Measurements from ENCODE around the gene NUMB.

The NUMB gene

GRCh38 chr14:73245480-73246325 is 212.6 kb downstream of the NUMB start:
- no peak for DNase-seq (ENCODE audit: low read depth, low spot score)

GRCh38 chr14:73244541-73245290 is 213.6 kb downstream of the NUMB start:
- no peak for DNase-seq (ENCODE audit: low read depth, low spot score)

GRCh38 chr14:73243748-73244147 is 214.6 kb downstream of the NUMB start:
- no peak for DNase-seq (ENCODE audit: low read depth, low spot score)

- DNase-seq (ENCODE audit: low read depth, low spot score), result no peak
These were observed 215.0 kb downstream of the NUMB start for GRCh38 chr14:73243341-73243740.

- no peak for DNase-seq (ENCODE audit: low read depth, low spot score)
These were observed 215.9 kb downstream of the NUMB start for GRCh38 chr14:73242357-73242901.

- no peak for DNase-seq (ENCODE audit: low read depth, low spot score)
These were observed 216.7 kb downstream of the NUMB start for GRCh38 chr14:73241481-73242165.

GRCh38 chr14:73240816-73241480 is 217.4 kb downstream of the NUMB start:
- DNase-seq (ENCODE audit: low read depth, low spot score), result no peak

GRCh38 chr14:73239393-73240241 is 218.7 kb downstream of the NUMB start:
- DNase-seq (ENCODE audit: low read depth, low spot score), result no peak

GRCh38 chr14:73238941-73239340 is 219.4 kb downstream of the NUMB start:
- DNase-seq (ENCODE audit: low read depth, low spot score), result no peak

- no peak for DNase-seq (ENCODE audit: low read depth, low spot score)
These were observed 219.9 kb downstream of the NUMB start for GRCh38 chr14:73238424-73238852.

GRCh38 chr14:73237786-73238423 is 220.4 kb downstream of the NUMB start:
- no peak for DNase-seq (ENCODE audit: low read depth, low spot score)

- DNase-seq (ENCODE audit: low read depth, low spot score), result no peak
These were observed 221.0 kb downstream of the NUMB start, which contains the start of gene PAPLN for GRCh38 chr14:73237219-73237785. Gene PAPLN, plus strand, starts transcription at chr14:73237506. Its CDS starts 2,273 bp downstream, at chr14:73239779.

- DNase-seq (ENCODE audit: low read depth, low spot score), result no peak
These were observed 221.6 kb downstream of the NUMB start for GRCh38 chr14:73236752-73237218.

GRCh38 chr14:73236157-73236556 is 222.2 kb downstream of the NUMB start:
- no peak for DNase-seq (ENCODE audit: low read depth, low spot score)

GRCh38 chr14:73235531-73236155 is 222.7 kb downstream of the NUMB start:
- no peak for DNase-seq (ENCODE audit: low read depth, low spot score)

- no peak for DNase-seq (ENCODE audit: low read depth, low spot score)
These were observed 223.6 kb downstream of the NUMB start for GRCh38 chr14:73234586-73235394.

- no peak for DNase-seq (ENCODE audit: low read depth, low spot score)
These were observed 224.3 kb downstream of the NUMB start for GRCh38 chr14:73234029-73234428.

- DNase-seq (ENCODE audit: low read depth, low spot score), result no peak
These were observed 224.8 kb downstream of the NUMB start for GRCh38 chr14:73233564-73233963.

All from activated CD4-positive, CD25-positive, alpha-beta regulatory T cell treated with anti-CD3 and anti-CD28 coated beads, Interleukin-2, amount 50 U/mL, for 16 hours (primary cell).